Hepatocyte (in vitro differentiated cells): ENCODE measurements around the gene CEP164. TPM values are rescaled to one million over a fixed set of nuclear protein-coding genes. Genes with fewer than 3 reads are reported as not detected.

ENCODE experiments used
- DNase-seq: peaks from one replicate; pipeline ENCODE4 v3.0.0-alpha.2; 2016; ENCODE audit warnings: low spot score
- H2AFZ ChIP-seq: fragments of 200-600 bp; sonication (generic); 2 replicates; pipeline ENCODE4 v1.6.0; 2016; ENCODE audit warnings: antibody characterized with exemption, mild to moderate bottlenecking
- H3K27ac ChIP-seq: fragments of 200-600 bp; sonication (generic); 2 replicates; pipeline ENCODE4 v1.5.1; 2016; ENCODE audit warnings: mild to moderate bottlenecking
- H3K27me3 ChIP-seq: fragments of 200-600 bp; sonication (generic); 2 replicates; pipeline ENCODE4 v1.6.1; 2016
- H3K36me3 ChIP-seq: fragments of 200-600 bp; sonication (generic); replicated peaks from 2 replicates; pipeline ENCODE4 v1.5.1; 2016; ENCODE audit warnings: low read depth; ENCODE audit not compliant: insufficient read depth
- H3K4me1 ChIP-seq: fragments of 200-600 bp; sonication (generic); 2 replicates; pipeline ENCODE4 v1.5.1; 2016; ENCODE audit warnings: mild to moderate bottlenecking, moderate library complexity; ENCODE audit not compliant: insufficient read depth
- H3K4me2 ChIP-seq: fragments of 200-600 bp; sonication (generic); 2 replicates; pipeline ENCODE4 v1.6.0; 2016
- H3K4me3 ChIP-seq: fragments of 200-600 bp; sonication (generic); 2 replicates; pipeline ENCODE4 v1.5.1; 2016; ENCODE audit warnings: mild to moderate bottlenecking
- H3K79me2 ChIP-seq: fragments of 200-600 bp; sonication (generic); 2 replicates; pipeline ENCODE4 v1.6.0; 2017; ENCODE audit warnings: mild to moderate bottlenecking
- H3K9me2 ChIP-seq: fragments of 200-600 bp; sonication (generic); replicated peaks from 2 replicates; pipeline ENCODE4 v1.6.0; 2017; ENCODE audit warnings: mild to moderate bottlenecking; ENCODE audit not compliant: insufficient read depth
- H3K9me3 ChIP-seq: fragments of 200-600 bp; sonication (generic); 2 replicates; pipeline ENCODE4 v1.5.1; 2016; ENCODE audit warnings: low read depth, mild to moderate bottlenecking
- H4K20me1 ChIP-seq: fragments of 200-600 bp; sonication (generic); 2 replicates; pipeline ENCODE4 v1.6.0; 2016; ENCODE audit warnings: mild to moderate bottlenecking; ENCODE audit not compliant: insufficient read depth, poor library complexity, severe bottlenecking
- CTCF ChIP-seq: fragments of 200-600 bp; sonication (generic); IDR thresholded peaks from 2 replicates; pipeline ENCODE4 v1.5.1; 2016; ENCODE audit warnings: antibody characterized with exemption, mild to moderate bottlenecking; ENCODE audit not compliant: poor library complexity
- EZH2 ChIP-seq: fragments of 200-600 bp; sonication (generic); IDR thresholded peaks from 2 replicates; pipeline ENCODE4 v1.6.1; 2016; ENCODE audit warnings: antibody characterized with exemption, mild to moderate bottlenecking, borderline replicate concordance
- EZH2phosphoT487 ChIP-seq: fragments of 200-600 bp; sonication (generic); IDR thresholded peaks from one replicate; pipeline ENCODE4 v1.6.1; 2018; ENCODE audit warnings: antibody characterized with exemption, mild to moderate bottlenecking, low read depth, moderate library complexity; ENCODE audit not compliant: unreplicated experiment, severe bottlenecking
- WGBS: methylation state at CpG from one replicate; pipeline ENCODE4 v1.1.6; 2016; ENCODE audit warnings: low lambda C conversion rate; ENCODE audit errors: missing lambda C conversion rate; 5-methylcytosine and 5-hydroxymethylcytosine counted together
- polyA plus RNA-seq: library from polyadenylated mRNA; unstranded; fragments of >200 nt; fragmentation: Nextera tagmentation; extraction: Ambion mirVana; gene quantifications from 2 replicates; pipeline ENCODE4 v1.2.1, GENCODE V29; 2016
- total RNA-seq: library from RNA; depleted of rRNA; stranded (reverse); fragments of >200 nt; gene quantifications from 2 replicates; pipeline ENCODE4 v1.2.3, GENCODE V29; 2014

The CEP164 gene
- total and polyA plus RNA-seq, 2 experiments from 2014 or later: 18.3 to 19.9 TPM

DNA sequence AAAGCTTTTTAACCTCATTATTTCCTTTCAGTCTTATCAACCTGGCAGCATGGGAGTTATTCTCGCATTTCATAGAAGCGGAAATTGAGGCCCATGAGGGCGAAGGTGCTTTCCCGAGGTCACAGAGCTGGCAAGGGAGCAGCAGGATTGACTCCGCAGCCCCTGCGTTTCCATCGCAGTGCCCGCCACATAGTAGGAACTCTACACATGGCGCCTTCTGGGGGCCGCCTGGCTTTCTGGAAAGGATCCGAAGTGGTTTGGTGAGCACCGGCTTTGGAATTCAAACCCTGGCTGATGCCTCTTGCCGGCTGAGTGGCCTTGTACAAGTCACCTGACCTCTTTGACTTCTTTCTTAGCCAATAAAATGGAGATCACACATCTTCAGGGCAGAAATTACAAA is 93.4 kb downstream of the CEP164 start:
- H3K4me2 ChIP-seq: no peak overlapping the region
- H3K4me1 ChIP-seq: peaks cover 5% of the 10 kb centered on the region

GRCh38 chr11:117421476-117421875 is 93.8 kb downstream of the CEP164 start:
- Histone ChIP-seq H3K79me2 (no peaks in the 10 kb centered on the region), H3K4me2 (no peak overlapping the region), H3K9me2 (no peaks in the 10 kb centered on the region), H3K4me1 (peaks cover 5% of the 10 kb centered on the region), H3K36me3 (no peaks in the 10 kb centered on the region), H4K20me1 (no peaks in the 10 kb centered on the region), H3K27ac (no peak overlapping the region), H3K9me3 (no peaks in the 10 kb centered on the region), H3K4me3 (no peak overlapping the region), H3K27me3 (no peaks in the 10 kb centered on the region), H2AFZ (no peak overlapping the region)
- 91% methylated on average over 7 of the region's 7 CpGs for WGBS
- no peak for TF ChIP-seq EZH2
- TF ChIP-seq EZH2phosphoT487: no peak
- no peak for TF ChIP-seq CTCF
- no peak for DNase-seq

More for the DNA sequence above, 93.4 kb downstream of the CEP164 start:
- DNase-seq: no peak
- Histone ChIP-seq H3K27me3 (no peaks in the 10 kb centered on the region), H3K79me2 (no peaks in the 10 kb centered on the region), H3K27ac (no peak overlapping the region), H2AFZ (no peak overlapping the region), H4K20me1 (no peaks in the 10 kb centered on the region), H3K36me3 (no peaks in the 10 kb centered on the region), H3K4me3 (no peak overlapping the region), H3K9me2 (no peaks in the 10 kb centered on the region), H3K9me3 (no peaks in the 10 kb centered on the region)
- 84% methylated on average over 13 of the region's 13 CpGs for WGBS
- TF ChIP-seq EZH2: no peak
- TF ChIP-seq CTCF: no peak
- no peak for TF ChIP-seq EZH2phosphoT487

- Histone ChIP-seq H3K27ac (no peak overlapping the region), H3K9me3 (no peaks in the 10 kb centered on the region), H3K4me2 (no peak overlapping the region), H3K79me2 (no peaks in the 10 kb centered on the region), H3K9me2 (no peaks in the 10 kb centered on the region), H4K20me1 (no peaks in the 10 kb centered on the region), H3K4me1 (peaks cover 5% of the 10 kb centered on the region), H3K27me3 (peaks cover 9% of the 10 kb centered on the region), H3K4me3 (no peak overlapping the region), H2AFZ (no peak overlapping the region), H3K36me3 (no peaks in the 10 kb centered on the region)
- no peak for TF ChIP-seq CTCF
- TF ChIP-seq EZH2: no peak
- TF ChIP-seq EZH2phosphoT487: no peak
- no peak for DNase-seq
- WGBS: 86% methylated on average over 14 of the region's 14 CpGs
These were observed 95.5 kb downstream of the CEP164 start for GRCh38 chr11:117423046-117423575.

GRCh38 chr11:117424781-117425180 is 97.1 kb downstream of the CEP164 start:
- no peaks in the 10 kb centered on the region for H3K4me1 ChIP-seq
- H3K9me2 ChIP-seq: no peaks in the 10 kb centered on the region
- no peak overlapping the region for H3K4me2 ChIP-seq
- no peaks in the 10 kb centered on the region for H3K79me2 ChIP-seq
- no peak overlapping the region for H2AFZ ChIP-seq
- TF ChIP-seq CTCF (no peak), EZH2 (no peak), EZH2phosphoT487 (no peak)
- WGBS: 69% methylated on average over 4 of the region's 4 CpGs
- H4K20me1 ChIP-seq: no peaks in the 10 kb centered on the region
- H3K4me3 ChIP-seq: no peak overlapping the region
- DNase-seq: no peak
- H3K27ac ChIP-seq: no peak overlapping the region
- peaks cover 9% of the 10 kb centered on the region for H3K27me3 ChIP-seq
- H3K9me3 ChIP-seq: no peaks in the 10 kb centered on the region
- H3K36me3 ChIP-seq: no peaks in the 10 kb centered on the region
